ENCODE measurements around the gene UCKL1.

DNA sequence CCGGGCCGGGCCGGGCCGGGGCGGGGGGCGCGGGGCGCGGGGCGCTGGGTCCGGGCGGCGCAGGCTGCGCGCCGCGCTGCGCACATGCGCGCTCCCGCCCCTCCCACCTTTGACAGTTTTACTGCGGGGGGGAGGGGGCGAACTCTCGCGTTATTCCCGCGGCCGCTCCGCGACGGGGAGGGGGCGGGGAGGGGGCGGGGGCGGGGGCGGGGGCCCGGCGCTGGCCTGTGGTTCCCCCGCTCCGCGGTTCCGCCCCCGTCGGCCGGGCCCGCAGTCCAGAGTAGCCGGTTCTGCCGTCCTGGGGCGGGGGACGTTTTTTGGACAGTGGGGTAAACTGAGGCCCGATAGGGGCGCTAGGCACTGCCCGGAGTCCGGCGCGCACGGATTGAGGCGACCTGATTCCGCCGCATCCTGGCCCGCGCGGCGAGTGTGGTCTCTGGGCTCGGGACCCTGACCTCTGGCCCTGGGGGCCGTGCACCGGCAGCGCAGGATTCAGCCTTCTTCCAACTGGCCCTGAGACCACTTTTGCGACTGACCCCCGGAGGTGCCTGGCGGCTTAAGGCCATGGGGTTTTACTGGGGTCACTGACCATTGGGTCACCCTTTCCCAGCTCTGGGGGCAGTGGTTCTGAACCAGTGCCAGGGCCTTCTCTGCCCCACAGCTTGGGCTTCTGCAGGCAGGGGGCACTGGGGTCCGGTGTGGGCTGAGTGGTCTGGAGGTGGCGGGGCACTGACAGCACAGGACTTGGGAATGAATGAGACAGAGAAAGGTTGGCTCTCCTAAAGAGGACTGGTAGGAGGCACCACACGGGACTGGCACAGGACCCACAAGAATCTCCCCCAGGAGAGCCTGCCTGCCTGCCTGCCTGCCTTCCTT, 13.9 kb upstream of the UCKL1 start, which contains the start of gene ZNF512B:
- TF ChIP-seq CTCF (IDR thresholded peaks at IDR 0.05) = no peak
- TF ChIP-seq POLR2A (IDR thresholded peaks at IDR 0.05) = no peak
